PC-9 (cell line): ENCODE results near the gene PIK3C3.

Experiments used
- EZH2 ChIP-seq: fragments of 200-600 bp; sonication (generic); IDR thresholded peaks from 2 replicates; pipeline ENCODE4 v1.8.0; 2017; ENCODE audit warnings: antibody characterized with exemption, low read depth
- TF ChIP-seq, protein P1 (sequence below): fragments of 200-600 bp; sonication (generic); conservative IDR thresholded peaks from 2 replicates; pipeline ENCODE4 v1.6.1; 2017; ENCODE audit warnings: mixed run types, antibody characterized with exemption, mild to moderate bottlenecking, moderate library complexity

DNA sequence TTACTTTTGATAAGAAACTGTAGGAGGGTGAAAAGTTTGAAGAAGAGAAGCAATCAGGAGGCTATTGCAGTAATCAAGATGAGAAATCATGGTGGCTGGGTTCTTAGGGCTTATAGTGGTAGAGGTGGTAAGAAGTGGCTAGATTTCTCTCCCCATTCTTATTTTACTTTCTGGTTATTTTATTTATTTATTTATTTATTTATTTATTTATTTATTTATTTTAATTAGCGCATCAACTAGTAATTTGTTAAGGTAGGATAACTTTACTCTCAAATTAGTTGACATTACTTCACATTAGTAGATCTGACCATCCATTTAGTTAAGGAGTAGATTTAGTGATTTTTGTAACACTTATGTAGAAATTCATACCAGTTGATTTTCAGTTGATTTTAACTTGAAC is 77.4 kb downstream of the PIK3C3 start:
- no peak for TF ChIP-seq EZH2
- TF ChIP-seq, protein P1, sequence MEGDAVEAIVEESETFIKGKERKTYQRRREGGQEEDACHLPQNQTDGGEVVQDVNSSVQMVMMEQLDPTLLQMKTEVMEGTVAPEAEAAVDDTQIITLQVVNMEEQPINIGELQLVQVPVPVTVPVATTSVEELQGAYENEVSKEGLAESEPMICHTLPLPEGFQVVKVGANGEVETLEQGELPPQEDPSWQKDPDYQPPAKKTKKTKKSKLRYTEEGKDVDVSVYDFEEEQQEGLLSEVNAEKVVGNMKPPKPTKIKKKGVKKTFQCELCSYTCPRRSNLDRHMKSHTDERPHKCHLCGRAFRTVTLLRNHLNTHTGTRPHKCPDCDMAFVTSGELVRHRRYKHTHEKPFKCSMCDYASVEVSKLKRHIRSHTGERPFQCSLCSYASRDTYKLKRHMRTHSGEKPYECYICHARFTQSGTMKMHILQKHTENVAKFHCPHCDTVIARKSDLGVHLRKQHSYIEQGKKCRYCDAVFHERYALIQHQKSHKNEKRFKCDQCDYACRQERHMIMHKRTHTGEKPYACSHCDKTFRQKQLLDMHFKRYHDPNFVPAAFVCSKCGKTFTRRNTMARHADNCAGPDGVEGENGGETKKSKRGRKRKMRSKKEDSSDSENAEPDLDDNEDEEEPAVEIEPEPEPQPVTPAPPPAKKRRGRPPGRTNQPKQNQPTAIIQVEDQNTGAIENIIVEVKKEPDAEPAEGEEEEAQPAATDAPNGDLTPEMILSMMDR = no peak
